ENCODE results near the gene PLAU.

- TF ChIP-seq, protein P1, sequence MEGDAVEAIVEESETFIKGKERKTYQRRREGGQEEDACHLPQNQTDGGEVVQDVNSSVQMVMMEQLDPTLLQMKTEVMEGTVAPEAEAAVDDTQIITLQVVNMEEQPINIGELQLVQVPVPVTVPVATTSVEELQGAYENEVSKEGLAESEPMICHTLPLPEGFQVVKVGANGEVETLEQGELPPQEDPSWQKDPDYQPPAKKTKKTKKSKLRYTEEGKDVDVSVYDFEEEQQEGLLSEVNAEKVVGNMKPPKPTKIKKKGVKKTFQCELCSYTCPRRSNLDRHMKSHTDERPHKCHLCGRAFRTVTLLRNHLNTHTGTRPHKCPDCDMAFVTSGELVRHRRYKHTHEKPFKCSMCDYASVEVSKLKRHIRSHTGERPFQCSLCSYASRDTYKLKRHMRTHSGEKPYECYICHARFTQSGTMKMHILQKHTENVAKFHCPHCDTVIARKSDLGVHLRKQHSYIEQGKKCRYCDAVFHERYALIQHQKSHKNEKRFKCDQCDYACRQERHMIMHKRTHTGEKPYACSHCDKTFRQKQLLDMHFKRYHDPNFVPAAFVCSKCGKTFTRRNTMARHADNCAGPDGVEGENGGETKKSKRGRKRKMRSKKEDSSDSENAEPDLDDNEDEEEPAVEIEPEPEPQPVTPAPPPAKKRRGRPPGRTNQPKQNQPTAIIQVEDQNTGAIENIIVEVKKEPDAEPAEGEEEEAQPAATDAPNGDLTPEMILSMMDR (IDR thresholded peaks at IDR 0.05), result no peak
- no peak for TF ChIP-seq POLR2A (IDR thresholded peaks at IDR 0.05)
Measured at GRCh38 chr10:73926152-73926764, 15.3 kb downstream of the PLAU start.
